Tibial artery (tissue), 4 donors: ENCODE data around the gene DNAH17.

ENCODE experiments used
- DNase-seq, 2 donors: peaks; one replicate each; pipeline ENCODE4 v3.0.0-alpha.2; 2019
- H3K27ac ChIP-seq, 2 donors: fragments of 200-600 bp; sonication (generic) in 1 of 2; 1 replicate in 1 of 2; 2 replicates in 1 of 2; pipeline ENCODE4 v1.5.1; 2018 to 2019; ENCODE audit warnings: mild to moderate bottlenecking in 1 of 2
- H3K27me3 ChIP-seq, 2 donors: fragments of 200-600 bp; sonication (generic) in 1 of 2; one replicate each; pipeline versions ENCODE4 v1.5.1 to v1.6.0; 2016 to 2019
- H3K36me3 ChIP-seq, 3 donors: fragments of 200-600 bp; sonication (generic) in 2 of 3; one replicate each; pipeline ENCODE4 v1.5.1; 2016 to 2019; ENCODE audit warnings: mild to moderate bottlenecking in 2 of 3
- H3K4me1 ChIP-seq, 4 donors: fragments of 200-600 bp; sonication (generic) in 2 of 4; 1 replicate in 3 of 4; 2 replicates in 1 of 4; pipeline ENCODE4 v1.5.1; 2016 to 2019
- H3K4me3 ChIP-seq, 2 donors: fragments of 200-600 bp; sonication (generic) in 1 of 2; 1 replicate in 1 of 2; 2 replicates in 1 of 2; pipeline ENCODE4 v1.5.1; 2018 to 2019; ENCODE audit warnings: mild to moderate bottlenecking in 2 of 2
- H3K9me3 ChIP-seq, 3 donors: fragments of 200-600 bp; sonication (generic) in 1 of 3; one replicate each; pipeline ENCODE4 v1.5.1; 2016 to 2019
- intact Hi-C: fragments of 100-400 bp; cut with DNase I; formaldehyde crosslinking; loops from one replicate; pipeline ENCODE4 v1.15.0; 2023; ENCODE audit warnings: low total_unique reads
- TF ChIP-seq, protein P1 (sequence below), 2 experiments: fragments of 200-600 bp in 1 of 2; fragments of 450-650 bp in 1 of 2; IDR thresholded peaks; one replicate each; pipeline ENCODE4 v1.5.1; 2017 to 2019; ENCODE audit warnings: antibody characterized with exemption in 2 of 2, mild to moderate bottlenecking in 1 of 2, moderate library complexity in 1 of 2

DNAH17 gene

DNA sequence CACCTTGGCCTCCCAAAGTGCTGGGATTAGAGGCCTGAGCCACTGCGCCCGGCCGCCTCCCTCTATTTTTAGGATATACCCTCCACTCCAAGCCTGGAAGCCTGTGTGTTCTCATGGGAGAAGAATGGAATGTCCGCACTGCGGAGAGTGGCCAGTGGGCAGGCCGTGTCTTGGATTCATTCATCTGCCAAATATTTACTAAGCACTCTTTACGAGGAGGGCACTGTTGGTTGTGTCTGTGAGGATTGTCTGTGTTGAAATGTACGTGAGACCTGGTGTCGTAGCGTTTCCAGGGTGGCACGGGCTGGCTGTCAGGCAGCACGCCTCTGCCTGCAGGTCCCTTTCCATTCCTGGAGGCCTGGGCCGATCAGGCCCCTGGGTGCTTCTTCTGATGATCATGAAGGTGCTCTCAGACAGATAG, 179.5 kb downstream of the DNAH17 start:
- peak overlapping the region; percentile 69 to 82 for H3K27ac ChIP-seq
- H3K4me1 ChIP-seq = peaks cover 10 to 40% (median 24%) of the 10 kb centered on the region in 4 donors
- DNase-seq = peak in 1 of 2 donors; percentile 77
- no peaks in the 10 kb centered on the region for H3K9me3 ChIP-seq
- no peaks in the 10 kb centered on the region for H3K27me3 ChIP-seq
- H3K36me3 ChIP-seq = peaks cover 35 to 76% (median 49%) of the 10 kb centered on the region in 3 donors
- TF ChIP-seq, protein P1, sequence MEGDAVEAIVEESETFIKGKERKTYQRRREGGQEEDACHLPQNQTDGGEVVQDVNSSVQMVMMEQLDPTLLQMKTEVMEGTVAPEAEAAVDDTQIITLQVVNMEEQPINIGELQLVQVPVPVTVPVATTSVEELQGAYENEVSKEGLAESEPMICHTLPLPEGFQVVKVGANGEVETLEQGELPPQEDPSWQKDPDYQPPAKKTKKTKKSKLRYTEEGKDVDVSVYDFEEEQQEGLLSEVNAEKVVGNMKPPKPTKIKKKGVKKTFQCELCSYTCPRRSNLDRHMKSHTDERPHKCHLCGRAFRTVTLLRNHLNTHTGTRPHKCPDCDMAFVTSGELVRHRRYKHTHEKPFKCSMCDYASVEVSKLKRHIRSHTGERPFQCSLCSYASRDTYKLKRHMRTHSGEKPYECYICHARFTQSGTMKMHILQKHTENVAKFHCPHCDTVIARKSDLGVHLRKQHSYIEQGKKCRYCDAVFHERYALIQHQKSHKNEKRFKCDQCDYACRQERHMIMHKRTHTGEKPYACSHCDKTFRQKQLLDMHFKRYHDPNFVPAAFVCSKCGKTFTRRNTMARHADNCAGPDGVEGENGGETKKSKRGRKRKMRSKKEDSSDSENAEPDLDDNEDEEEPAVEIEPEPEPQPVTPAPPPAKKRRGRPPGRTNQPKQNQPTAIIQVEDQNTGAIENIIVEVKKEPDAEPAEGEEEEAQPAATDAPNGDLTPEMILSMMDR (IDR thresholded peaks at IDR 0.05) = no peak
- peak overlapping the region in 1 of 2 donors; percentile 3 for H3K4me3 ChIP-seq
- intact Hi-C loops = no loop called here

DNA sequence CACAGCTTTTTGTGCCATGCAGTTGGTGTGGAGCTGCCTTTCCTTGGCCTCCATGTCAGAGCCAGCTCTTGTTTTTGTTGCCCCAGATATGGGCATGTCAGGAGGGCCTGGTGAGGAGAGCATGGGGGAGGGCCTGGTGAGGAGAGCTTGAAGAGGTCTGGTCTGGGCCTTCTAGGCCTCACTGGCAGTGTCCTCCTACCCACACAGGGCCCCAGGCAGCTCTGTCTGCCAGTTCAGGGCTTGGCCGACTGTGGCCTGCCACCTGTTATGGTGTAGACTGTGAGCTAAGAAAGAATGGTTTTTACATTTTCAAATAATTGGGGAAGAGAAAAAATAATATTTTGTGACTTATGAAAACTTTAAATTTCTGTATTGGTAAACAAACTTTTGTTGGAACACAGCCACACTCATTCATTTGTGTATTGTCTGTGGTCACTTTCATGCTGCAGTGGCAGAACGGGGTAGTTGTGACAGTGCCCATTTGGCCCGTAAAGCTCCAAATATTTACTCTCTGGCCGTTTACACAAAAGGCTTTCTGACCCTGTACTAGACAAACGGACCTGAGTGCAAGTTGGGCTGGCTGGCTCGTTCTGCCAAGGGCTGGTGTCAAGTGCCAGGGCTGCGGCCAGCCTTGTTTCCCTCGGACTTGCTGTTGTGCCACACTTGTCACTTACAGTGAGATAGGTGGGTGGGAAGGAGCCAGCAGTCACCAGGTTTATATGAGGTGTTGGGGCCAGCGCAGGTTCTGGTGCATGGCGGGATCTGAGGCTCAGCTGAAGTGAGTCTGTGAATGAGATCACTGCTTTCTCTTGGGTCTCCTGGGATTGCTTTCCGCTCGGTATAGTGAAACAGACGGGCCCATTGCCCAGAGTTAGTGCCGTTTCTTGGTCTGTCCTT, 180.5 kb downstream of the DNAH17 start:
- Histone ChIP-seq H3K36me3 (peaks cover 30 to 66% (median 39%) of the 10 kb centered on the region in 3 donors), H3K9me3 (no peaks in the 10 kb centered on the region), H3K27me3 (no peaks in the 10 kb centered on the region), H3K27ac (peak overlapping the region; percentile 69 to 82), H3K4me3 (peak overlapping the region in 1 of 2 donors; percentile 3), H3K4me1 (peaks cover 10 to 42% (median 24%) of the 10 kb centered on the region in 4 donors)
- intact Hi-C loops = no loop called here
- peak in 1 of 2 donors; percentile 80 for DNase-seq
- TF ChIP-seq, protein P1 (IDR thresholded peaks at IDR 0.05) = no peak

DNA sequence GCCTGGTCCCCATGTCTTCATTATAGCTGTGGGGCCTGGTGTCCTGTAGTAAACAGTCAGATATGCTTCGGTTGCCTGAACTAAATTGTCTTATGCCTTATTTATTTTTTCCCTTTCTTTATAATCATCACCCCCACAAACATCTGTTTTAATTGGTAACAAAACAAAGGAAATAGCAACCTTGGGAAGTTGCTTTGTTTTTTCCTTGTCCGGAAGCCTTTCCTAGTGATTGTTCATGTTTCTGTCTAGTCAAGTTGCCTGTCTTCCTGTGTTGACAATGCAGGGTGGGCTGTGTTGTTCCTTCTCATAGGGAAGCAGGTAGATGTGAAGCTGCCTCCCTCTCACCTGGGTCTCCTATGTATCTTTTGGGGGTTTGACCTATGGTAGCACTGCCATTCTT, 182.0 kb downstream of the DNAH17 start:
- Histone ChIP-seq H3K9me3 (no peaks in the 10 kb centered on the region), H3K27me3 (no peaks in the 10 kb centered on the region), H3K27ac (peak overlapping the region in 1 of 2 donors; percentile 5), H3K4me1 (peaks cover 10 to 45% (median 24%) of the 10 kb centered on the region in 4 donors), H3K36me3 (peaks cover 17 to 51% (median 24%) of the 10 kb centered on the region in 3 donors), H3K4me3 (no peak overlapping the region)
- intact Hi-C loops = no loop called here
- TF ChIP-seq, protein P1 (IDR thresholded peaks at IDR 0.05) = no peak
- DNase-seq = no peak

DNA sequence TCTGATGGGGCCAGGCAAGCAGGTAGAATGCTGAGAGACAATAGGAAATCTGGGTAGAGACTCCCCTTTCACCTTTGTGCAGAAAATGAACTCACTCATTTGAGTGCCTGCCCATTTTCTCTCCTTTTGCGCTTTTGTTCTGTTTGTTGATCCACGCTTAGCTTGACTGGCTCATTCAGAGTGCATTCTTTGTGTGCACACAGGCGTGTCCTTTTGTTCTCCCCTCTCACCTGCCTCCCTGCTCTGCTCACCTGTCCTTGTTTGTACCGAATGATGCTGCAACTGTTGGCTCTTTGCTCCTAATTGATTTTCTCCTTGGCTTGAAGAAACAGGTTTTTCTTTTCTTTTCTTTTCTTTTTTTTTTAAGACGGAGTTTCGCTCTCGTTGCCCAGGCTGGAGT, 183.0 kb downstream of the DNAH17 start:
- TF ChIP-seq, protein P1 (IDR thresholded peaks at IDR 0.05) = no peak
- no peak overlapping the region for H3K4me3 ChIP-seq
- peaks cover 10 to 52% (median 24%) of the 10 kb centered on the region in 4 donors for H3K4me1 ChIP-seq
- no peaks in the 10 kb centered on the region for H3K9me3 ChIP-seq
- no peaks in the 10 kb centered on the region for H3K27me3 ChIP-seq
- intact Hi-C loops = no loop called here
- no peak overlapping the region for H3K27ac ChIP-seq
- no peak for DNase-seq
- peaks cover 7 to 41% (median 14%) of the 10 kb centered on the region in 3 donors for H3K36me3 ChIP-seq

DNA sequence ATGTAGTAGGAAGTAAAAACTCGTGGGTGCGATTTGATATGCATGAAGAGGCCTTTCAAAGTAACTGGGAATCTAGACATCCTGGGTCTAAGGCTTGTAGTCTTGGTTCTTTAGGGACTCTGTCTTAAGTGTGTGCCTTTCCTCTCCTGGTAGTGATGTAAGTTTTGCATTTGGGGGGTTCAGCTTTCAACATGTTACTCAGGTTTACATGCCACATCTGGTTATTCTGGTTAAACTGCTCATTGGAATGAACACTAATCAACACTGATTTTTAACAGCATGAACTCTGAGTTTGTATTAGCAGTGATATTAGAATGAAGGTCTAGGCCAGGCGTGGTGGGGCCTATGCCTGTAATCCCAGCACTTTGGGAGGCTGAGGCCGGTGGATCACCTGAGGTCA, 183.6 kb downstream of the DNAH17 start:
- no peak for DNase-seq
- H3K36me3 ChIP-seq = peaks cover under 1 to 35% (median 8%) of the 10 kb centered on the region in 3 donors

More for the DNA sequence above, 183.6 kb downstream of the DNAH17 start:
- no peaks in the 10 kb centered on the region for H3K27me3 ChIP-seq
- intact Hi-C loops = no loop called here
- TF ChIP-seq, protein P1 (IDR thresholded peaks at IDR 0.05) = no peak
- H3K4me3 ChIP-seq = no peak overlapping the region
- H3K27ac ChIP-seq = no peak overlapping the region
- H3K4me1 ChIP-seq = peaks cover 10 to 53% (median 24%) of the 10 kb centered on the region in 4 donors
- H3K9me3 ChIP-seq = no peaks in the 10 kb centered on the region
